Fibroblast of pulmonary artery (primary cell): ENCODE results near the gene BRWD1.
A peak's percentile ranks its signal among the peaks of the same experiment; 100 is the strongest.

Source experiments
- DNase-seq: peaks from one replicate; pipeline ENCODE4 v3.0.0-alpha.2; 2010; ENCODE audit warnings: low read depth
- H3K4me3 ChIP-seq: replicated peaks from 2 replicates; pipeline ENCODE4 v1.5.1; 2011; ENCODE audit warnings: low read depth, mild to moderate bottlenecking, control low read depth, low read length, moderate library complexity
- CTCF ChIP-seq: IDR thresholded peaks from 2 replicates; pipeline ENCODE4 v1.5.1; 2011; ENCODE audit warnings: mild to moderate bottlenecking, control low read depth, low read length, inconsistent platforms; ENCODE audit errors: missing control alignments

The BRWD1 gene

GRCh38 chr21:39183272-39184049, 130.0 kb downstream of the BRWD1 start, which contains the start of gene PSMG1:
Gene PSMG1 (minus strand): TSS chr21:39183451. CDS start chr21:39183385, 66 bp downstream.
- peak within 1 kb of the TSS; percentile 76 for H3K4me3 ChIP-seq
- TF ChIP-seq CTCF = no peak

GRCh38 chr21:39182484-39183271, 130.8 kb downstream of the BRWD1 start:
- DNase-seq = peak; percentile 37
- no peak for TF ChIP-seq CTCF
- H3K4me3 ChIP-seq = peak overlapping the region; percentile 76

More at GRCh38 chr21:39183272-39184049, 130.0 kb downstream of the BRWD1 start, which contains the start of gene PSMG1:
- peak; percentile 96 for DNase-seq

GRCh38 chr21:39182016-39182415, 131.4 kb downstream of the BRWD1 start:
- DNase-seq = no peak
- no peak for TF ChIP-seq CTCF
- peak overlapping the region; percentile 76 for H3K4me3 ChIP-seq

GRCh38 chr21:39181205-39181818, 132.1 kb downstream of the BRWD1 start:
- no peak for DNase-seq
- TF ChIP-seq CTCF = no peak
- peak overlapping the region; percentile 76 for H3K4me3 ChIP-seq

- no peak for DNase-seq
- no peak overlapping the region for H3K4me3 ChIP-seq
- TF ChIP-seq CTCF = peak; percentile 33
These were observed 132.9 kb downstream of the BRWD1 start for GRCh38 chr21:39180429-39181019.

- H3K4me3 ChIP-seq = no peak overlapping the region
- no peak for DNase-seq
- TF ChIP-seq CTCF = no peak
These were observed 135.0 kb downstream of the BRWD1 start for GRCh38 chr21:39178421-39178820.
